HG02588 (cell line): ENCODE results near the gene AHSG.
"Not testable (repeated sequence)": the region's sequence is repeated elsewhere in the genome, so short reads cannot be mapped to it uniquely, and the experiment has no call there.

Experiments
- ATAC-seq: cut with Tn5 transposase; IDR thresholded peaks from one replicate; pipeline ENCODE4 v1.9.1; 2021; ENCODE audit warnings: mild to moderate bottlenecking, moderate library complexity; ENCODE audit not compliant: unreplicated experiment

The AHSG gene

GRCh38 chr3:186614597-186615483 is 2.0 kb downstream of the AHSG start:
- no peak for ATAC-seq

DNA sequence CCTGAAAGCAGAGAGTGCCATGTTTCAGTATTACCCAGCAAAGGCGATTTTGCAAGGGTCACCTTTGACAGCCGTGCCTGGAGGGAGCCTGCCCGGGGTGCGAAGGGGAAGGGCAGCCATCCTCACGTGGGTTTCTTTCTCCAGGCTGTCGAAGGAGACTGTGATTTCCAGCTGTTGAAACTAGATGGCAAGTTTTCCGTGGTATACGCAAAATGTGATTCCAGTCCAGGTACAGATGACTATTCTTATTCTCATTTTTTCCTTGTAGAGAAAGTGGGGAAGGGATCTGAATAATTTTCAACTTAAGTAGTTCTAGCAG is 3.4 kb downstream of the AHSG start:
- no peak for ATAC-seq

GRCh38 chr3:186617036-186617946 is 4.4 kb downstream of the AHSG start:
- ATAC-seq: peak; percentile 88

DNA sequence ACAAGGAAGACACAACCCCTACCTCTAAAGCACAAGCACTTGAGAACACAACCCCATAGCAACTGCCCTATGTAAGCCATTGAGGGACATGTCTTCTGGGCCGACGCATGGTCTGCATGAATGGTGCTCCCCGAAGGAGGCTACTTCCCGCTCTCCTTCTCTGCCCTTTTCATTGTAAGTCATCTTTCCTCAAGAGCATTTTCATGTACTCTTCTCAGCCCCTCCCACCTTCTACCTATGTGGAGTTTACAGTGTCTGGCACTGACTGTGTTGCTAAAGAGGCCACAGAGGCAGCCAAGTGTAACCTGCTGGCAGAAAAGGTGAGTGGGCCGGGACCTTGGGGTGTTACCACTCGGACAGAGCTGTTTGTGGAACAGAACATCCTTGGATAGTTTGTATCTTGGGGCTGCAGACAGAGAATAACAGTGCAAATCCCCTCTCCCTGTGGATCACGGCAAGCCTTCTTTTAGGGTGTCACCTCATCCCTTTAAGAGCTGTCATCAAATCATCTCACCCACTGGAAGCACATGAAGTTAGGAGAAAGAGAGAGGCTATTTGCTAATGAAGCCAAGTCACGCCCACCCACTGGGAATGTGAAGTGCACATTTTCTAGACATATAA is 5.6 kb downstream of the AHSG start:
- ATAC-seq: no peak

- ATAC-seq: no peak
Measured at GRCh38 chr3:186619787-186620212, 6.9 kb downstream of the AHSG start.

GRCh38 chr3:186620213-186621092 is 7.6 kb downstream of the AHSG start:
- no peak for ATAC-seq

DNA sequence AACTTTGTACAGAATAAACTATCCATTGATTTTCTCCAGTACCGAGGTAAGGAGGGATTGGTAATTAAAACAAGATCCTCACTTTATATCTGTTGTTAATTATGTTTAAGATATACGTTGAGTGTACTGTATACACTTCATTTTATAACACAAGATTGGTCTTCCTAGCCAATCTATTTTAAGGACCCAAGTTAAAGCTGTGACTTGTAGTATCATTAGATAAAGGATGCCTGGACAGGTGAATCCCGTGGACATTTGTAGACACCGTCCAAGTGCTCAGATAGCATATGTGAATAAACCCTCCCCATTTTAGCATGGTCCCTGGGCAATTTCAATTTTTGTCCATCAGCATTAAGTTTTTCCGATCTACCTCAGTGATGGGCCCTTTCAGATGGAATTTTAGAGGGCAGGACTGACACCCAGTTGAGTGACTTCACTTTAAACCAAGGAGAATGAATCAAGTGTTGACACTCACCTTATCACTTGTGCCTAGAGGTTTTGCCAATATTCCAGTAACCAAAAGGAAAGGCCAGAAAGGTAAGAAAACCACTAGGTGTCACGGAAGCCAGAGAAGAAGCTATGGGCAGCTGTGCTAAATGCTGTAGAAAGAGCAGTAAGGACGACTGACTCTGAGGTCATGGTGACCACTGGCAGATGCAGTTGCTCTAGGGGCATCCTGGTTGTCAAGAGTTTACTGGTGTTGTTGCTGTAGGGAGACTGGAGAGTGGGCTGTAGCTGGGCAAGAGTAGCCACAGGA is 9.2 kb downstream of the AHSG start:
- ATAC-seq: no peak

- ATAC-seq: no peak
Measured at GRCh38 chr3:186622651-186623310, 9.9 kb downstream of the AHSG start.

DNA sequence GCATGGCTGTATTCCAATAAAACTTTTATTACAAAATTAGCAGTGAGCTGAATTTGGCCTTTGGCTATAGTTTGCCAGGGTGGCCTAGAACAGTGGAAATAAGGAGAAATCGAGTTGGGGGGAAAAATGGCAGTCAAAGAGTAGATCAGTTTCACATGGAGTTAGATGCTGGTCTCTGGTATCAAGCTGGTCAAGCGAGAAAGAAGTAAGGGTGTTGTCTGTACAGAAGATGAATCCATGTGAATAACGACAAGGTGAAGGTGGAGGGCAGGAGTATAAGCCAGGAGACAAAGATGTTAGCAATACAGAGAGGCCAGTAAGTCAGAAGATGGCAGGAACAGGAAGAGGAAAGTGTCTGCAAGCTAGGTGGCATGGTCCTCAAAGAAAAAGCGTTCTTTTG is 11.7 kb downstream of the AHSG start:
- ATAC-seq: no peak

GRCh38 chr3:186625600-186626042 is 12.8 kb downstream of the AHSG start:
- ATAC-seq: no peak

DNA sequence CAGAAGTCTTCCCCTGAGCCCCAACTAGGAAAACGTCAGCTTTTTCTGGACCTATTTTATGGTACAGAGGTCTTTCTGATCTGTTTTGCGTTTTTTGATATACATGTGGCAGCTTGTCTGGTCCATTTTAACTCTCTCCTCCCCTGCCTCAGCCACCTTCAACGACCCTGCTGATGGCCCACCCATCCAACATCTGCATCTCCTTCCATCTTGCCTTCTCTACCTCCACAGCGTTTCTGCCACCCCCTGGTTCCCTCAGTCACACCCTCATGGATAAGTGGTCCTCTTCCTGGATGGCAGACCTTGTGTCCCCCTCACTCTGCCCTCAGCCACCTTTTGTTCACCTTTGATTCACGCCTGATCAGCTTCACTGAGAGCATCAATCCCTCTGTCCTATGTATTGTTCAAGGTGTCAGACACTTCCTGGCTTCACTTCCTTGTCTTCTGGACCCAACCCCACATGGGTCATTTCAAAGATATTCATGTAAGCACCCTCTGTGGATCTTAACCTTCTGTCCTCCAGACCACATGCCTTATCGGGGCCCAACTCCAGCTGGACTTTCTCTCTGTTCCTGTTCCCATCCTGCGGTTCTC is 13.5 kb downstream of the AHSG start:
- ATAC-seq: no peak

- ATAC-seq: no peak
Measured at GRCh38 chr3:186627852-186628414, 15.1 kb downstream of the AHSG start.

DNA sequence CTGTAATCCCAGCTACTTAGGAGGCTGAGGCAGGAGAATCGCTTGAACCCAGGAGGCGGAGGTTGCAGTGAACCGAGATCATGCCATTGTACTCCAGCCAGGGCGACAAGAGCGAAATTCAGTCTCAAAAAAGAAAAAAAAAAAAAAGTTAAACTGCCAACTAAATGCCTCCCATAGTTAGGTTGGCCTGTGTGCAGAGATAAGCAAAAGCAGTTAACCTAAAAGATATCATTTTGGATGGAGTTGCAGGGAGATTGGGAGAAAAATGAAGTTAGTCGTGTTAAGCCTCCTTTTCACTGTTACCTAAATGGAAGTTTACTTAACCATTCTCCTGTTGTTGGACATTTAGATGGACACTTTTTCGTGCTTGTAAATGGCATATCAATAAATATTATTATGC is 15.9 kb downstream of the AHSG start:
- no peak for ATAC-seq

DNA sequence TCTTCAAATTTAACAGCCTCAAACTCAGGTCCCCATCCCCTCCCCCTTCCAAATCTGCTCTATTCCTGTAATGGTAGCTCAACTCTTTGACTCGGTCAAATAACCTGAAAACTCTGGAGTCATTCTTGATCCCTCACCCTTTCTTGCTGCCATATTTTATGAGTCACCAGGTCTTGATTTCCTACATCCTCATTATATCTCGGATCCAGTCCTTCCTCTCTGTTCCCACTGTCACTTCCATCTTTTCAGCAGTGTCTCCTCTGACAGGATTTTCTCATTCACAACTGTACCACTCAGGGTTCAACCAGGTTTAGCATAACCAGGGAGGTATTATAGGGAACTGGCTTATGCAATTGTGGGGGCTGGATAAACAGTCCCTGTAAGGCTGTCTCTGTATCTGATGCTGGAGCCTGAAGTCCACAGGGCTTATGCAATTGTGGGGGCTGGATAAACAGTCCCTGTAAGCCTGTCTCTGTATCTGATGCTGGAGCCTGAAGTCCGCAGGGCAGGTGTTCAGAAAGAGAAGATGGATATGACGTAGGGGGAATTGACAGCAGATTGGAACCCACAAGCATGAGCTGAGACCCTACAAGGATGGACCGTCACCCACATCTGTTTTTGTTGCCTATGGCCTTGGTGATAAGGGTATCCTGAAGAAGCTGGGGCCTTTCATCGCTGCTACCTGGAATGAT is 18.2 kb downstream of the AHSG start:
- no peak for ATAC-seq

DNA sequence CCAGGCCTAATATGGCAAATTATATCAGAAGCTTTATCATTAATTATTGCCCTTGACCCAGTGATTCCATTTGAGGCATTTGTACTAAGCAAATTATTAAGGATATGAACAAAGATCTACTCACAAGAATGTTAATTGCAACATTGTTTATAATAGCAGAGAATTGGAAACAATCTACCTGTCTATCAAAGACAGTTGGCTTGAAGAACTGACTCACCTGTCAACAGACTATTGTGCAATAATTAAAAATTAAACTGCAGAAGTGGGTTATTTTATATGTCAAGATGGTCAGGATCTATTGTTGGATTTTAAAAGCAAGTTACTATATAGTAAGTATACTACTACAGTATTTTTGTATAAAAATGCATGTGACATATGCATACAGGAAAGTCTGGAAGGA is 20.6 kb downstream of the AHSG start:
- no peak for ATAC-seq

GRCh38 chr3:186634207-186634606 is 21.3 kb downstream of the AHSG start:
- ATAC-seq: not testable (repeated sequence)

DNA sequence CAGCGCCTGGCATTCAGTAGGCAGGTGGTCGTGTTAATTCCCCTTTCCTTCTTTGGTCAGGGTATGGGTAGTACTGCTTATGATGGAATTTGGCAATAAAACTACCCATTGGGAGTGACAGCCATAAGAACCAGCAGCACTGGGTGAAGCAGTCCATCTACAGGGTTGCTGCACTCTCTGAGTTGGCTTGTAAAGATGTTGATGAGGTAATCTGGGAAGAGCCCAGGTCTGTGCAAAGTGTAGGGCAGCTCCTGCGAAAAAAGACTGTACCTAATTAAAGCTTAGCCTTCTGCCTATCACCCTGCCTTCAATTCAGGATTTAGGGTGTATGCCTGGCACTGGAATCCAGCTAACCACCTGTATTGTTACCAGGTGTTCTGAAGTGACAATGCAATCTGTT is 22.7 kb downstream of the AHSG start:
- no peak for ATAC-seq

GRCh38 chr3:186636536-186636935 is 23.7 kb downstream of the AHSG start:
- no peak for ATAC-seq
